HepG2 (cell line): ENCODE results near the gene TP73. TPM values are rescaled to one million over a fixed set of nuclear protein-coding genes. Genes with fewer than 3 reads are reported as not detected.

ENCODE experiments used
- ARNTL ChIP-seq: sonication (generic); formaldehyde crosslinking; IDR thresholded peaks from 2 replicates; pipeline ENCODE4 v1.4.0; 2020; ENCODE audit warnings: mild to moderate bottlenecking, missing genetic modification reagents
- MXI1 ChIP-seq: IDR thresholded peaks from 3 replicates; pipeline ENCODE4 v1.6.1; 2012; ENCODE audit warnings: low read depth, low read length, inconsistent platforms, borderline replicate concordance
- NFIC ChIP-seq: IDR thresholded peaks from 2 replicates; pipeline ENCODE4 v1.6.1; 2012; ENCODE audit warnings: mild to moderate bottlenecking, low read length, inconsistent platforms
- PHF20 ChIP-seq: sonication (generic); formaldehyde crosslinking; IDR thresholded peaks from 2 replicates; pipeline ENCODE4 v1.5.0; 2020; ENCODE audit warnings: mild to moderate bottlenecking, missing genetic modification reagents
- SETDB1 ChIP-seq: sonication (generic); formaldehyde crosslinking; IDR thresholded peaks from 2 replicates; pipeline ENCODE4 v1.5.1; 2020; ENCODE audit warnings: missing genetic modification reagents, mild to moderate bottlenecking, borderline replicate concordance
- ZNF549 ChIP-seq: sonication (generic); formaldehyde crosslinking; IDR thresholded peaks from 2 replicates; pipeline ENCODE4 v1.5.0; 2020; ENCODE audit warnings: missing genetic modification reagents
- polyA plus RNA-seq, 8 experiments: library from polyadenylated mRNA; depleted of rRNA in 3 of 8; stranded (reverse) in 7 of 8; unstranded in 1 of 8; fragments of >200 nt; fragmentation: Illumina TruSeq in 4 of 8; extraction: Trizol in 4 of 8; gene quantifications; 2 replicates each; pipeline versions ENCODE4 v1.2.1 to v1.2.3, GENCODE V29; 2011 to 2016; ENCODE audit warnings: low read depth in 4 of 8, missing spikeins in 1 of 8, mixed read lengths in 1 of 8; ENCODE audit not compliant: insufficient read depth in 1 of 8
- total RNA-seq, 5 experiments: library from RNA; depleted of rRNA; stranded (reverse); fragments of >200 nt; fragmentation: Illumina TruSeq; extraction: Trizol; gene quantifications; 2 replicates each; pipeline ENCODE4 v1.2.3, GENCODE V29; 2016; ENCODE audit warnings: low read depth in 1 of 5
- TF ChIP-seq, protein P1 (sequence below): sonication (generic); formaldehyde crosslinking; IDR thresholded peaks from one replicate; pipeline ENCODE4 v1.5.1; 2020; ENCODE audit warnings: mild to moderate bottlenecking, missing genetic modification reagents; ENCODE audit errors: not compliant biosample characterization
- TF ChIP-seq, protein P2 (sequence below): sonication (generic); formaldehyde crosslinking; IDR thresholded peaks from 2 replicates; pipeline ENCODE4 v1.4.0; 2020; ENCODE audit warnings: missing genetic modification reagents, borderline replicate concordance
- TF ChIP-seq, protein P3 (sequence below): sonication (generic); formaldehyde crosslinking; IDR thresholded peaks from 2 replicates; pipeline ENCODE4 v1.5.0; 2020; ENCODE audit warnings: mild to moderate bottlenecking, missing genetic modification reagents
- TF ChIP-seq, protein P4 (sequence below): sonication (generic); formaldehyde crosslinking; IDR thresholded peaks from 2 replicates; pipeline ENCODE4 v1.8.0; 2023; ENCODE audit warnings: mild to moderate bottlenecking, missing genetic modification reagents
- TF ChIP-seq, protein P5 (sequence below): sonication (generic); formaldehyde crosslinking; IDR thresholded peaks from 2 replicates; pipeline ENCODE4 v1.5.1; 2020; ENCODE audit warnings: missing genetic modification reagents, mild to moderate bottlenecking, borderline replicate concordance

Gene TP73
- total and polyA plus RNA-seq, 2 of the 13 experiments (the other 11 are each of a cell fraction or from before 2014, with no cell fraction given), result 0.49 to 1.1 TPM

DNA sequence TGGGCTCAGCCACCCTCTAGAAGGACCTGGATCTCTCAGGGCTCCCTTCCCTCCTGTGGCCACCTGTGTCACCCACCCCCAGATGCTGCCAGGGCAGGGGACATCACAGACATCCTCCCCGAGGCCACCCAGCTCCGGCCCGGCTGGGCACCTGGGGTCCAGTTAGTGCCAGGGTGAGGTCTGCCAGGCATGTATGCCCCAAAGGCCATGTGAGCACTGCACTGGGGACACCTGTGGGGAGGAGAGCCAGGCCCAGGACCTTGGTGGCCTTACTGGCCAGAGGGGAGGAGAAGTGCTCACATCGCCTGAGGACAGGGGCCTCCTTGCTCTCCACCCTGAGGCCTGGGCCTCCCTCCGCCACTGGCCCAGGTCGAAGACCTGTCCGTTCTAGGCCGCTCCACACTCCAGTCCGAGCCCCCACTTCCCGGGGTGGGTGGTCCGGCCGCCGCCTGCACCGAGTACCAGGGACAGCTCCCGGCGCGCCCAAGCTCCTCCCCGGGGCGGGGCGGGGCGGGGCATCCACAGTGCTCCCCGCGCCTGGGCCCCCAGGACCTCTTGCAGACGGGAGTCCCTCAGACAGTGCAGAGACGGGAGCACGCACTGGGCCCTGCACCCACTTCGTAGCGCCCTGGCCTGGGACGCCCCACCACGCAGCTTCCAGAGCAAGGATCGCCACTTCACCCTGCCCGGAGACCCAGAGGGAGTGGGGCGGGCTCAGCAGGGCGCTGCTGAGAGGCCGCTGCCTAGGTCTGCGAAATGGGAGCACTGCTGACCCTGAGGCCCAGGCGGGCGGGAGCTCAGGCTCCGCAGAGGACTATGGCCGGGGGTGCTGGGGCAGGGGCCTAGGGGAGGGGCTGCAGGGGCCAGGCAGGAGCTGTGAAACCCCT, 65.6 kb downstream of the TP73 start (continued):
- TF ChIP-seq, protein P1, sequence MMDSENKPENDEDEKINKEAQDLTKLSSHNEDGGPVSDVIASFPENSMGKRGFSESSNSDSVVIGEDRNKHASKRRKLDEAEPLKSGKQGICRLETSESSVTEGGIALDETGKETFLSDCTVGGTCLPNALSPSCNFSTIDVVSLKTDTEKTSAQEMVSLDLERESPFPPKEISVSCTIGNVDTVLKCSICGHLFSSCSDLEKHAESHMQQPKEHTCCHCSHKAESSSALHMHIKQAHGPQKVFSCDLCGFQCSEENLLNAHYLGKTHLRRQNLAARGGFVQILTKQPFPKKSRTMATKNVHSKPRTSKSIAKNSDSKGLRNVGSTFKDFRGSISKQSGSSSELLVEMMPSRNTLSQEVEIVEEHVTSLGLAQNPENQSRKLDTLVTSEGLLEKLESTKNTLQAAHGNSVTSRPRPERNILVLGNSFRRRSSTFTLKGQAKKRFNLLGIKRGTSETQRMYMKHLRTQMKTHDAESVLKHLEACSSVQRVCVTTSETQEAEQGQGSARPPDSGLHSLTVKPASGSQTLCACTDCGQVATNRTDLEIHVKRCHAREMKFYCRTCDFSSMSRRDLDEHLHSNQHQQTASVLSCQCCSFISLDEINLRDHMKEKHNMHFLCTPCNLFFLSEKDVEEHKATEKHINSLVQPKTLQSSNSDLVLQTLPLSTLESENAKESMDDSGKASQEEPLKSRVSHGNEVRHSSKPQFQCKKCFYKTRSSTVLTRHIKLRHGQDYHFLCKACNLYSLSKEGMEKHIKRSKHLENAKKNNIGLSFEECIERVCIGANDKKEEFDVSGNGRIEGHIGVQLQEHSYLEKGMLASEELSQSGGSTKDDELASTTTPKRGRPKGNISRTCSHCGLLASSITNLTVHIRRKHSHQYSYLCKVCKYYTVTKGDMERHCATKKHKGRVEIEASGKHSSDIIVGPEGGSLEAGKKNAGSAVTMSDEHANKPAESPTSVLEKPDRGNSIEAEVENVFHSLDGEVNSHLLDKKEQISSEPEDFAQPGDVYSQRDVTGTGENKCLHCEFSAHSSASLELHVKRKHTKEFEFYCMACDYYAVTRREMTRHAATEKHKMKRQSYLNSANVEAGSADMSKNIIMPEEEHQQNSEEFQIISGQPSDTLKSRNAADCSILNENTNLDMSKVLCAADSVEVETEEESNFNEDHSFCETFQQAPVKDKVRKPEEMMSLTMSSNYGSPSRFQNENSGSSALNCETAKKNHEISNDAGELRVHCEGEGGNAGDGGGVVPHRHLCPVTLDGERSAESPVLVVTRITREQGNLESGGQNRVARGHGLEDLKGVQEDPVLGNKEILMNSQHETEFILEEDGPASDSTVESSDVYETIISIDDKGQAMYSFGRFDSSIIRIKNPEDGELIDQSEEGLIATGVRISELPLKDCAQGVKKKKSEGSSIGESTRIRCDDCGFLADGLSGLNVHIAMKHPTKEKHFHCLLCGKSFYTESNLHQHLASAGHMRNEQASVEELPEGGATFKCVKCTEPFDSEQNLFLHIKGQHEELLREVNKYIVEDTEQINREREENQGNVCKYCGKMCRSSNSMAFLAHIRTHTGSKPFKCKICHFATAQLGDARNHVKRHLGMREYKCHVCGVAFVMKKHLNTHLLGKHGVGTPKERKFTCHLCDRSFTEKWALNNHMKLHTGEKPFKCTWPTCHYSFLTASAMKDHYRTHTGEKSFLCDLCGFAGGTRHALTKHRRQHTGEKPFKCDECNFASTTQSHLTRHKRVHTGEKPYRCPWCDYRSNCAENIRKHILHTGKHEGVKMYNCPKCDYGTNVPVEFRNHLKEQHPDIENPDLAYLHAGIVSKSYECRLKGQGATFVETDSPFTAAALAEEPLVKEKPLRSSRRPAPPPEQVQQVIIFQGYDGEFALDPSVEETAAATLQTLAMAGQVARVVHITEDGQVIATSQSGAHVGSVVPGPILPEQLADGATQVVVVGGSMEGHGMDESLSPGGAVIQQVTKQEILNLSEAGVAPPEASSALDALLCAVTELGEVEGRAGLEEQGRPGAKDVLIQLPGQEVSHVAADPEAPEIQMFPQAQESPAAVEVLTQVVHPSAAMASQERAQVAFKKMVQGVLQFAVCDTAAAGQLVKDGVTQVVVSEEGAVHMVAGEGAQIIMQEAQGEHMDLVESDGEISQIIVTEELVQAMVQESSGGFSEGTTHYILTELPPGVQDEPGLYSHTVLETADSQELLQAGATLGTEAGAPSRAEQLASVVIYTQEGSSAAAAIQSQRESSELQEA (CRISPR knock-in tag), result no peak
- TF ChIP-seq ZNF549 (CRISPR knock-in tag) (no peak), SETDB1 (CRISPR knock-in tag) (no peak), NFIC (no peak), PHF20 (0 out of 2 replicates have a peak, but pooled peaks have one; percentile 32), MXI1 (no peak), ARNTL (CRISPR knock-in tag) (no peak)
- TF ChIP-seq, protein P2, sequence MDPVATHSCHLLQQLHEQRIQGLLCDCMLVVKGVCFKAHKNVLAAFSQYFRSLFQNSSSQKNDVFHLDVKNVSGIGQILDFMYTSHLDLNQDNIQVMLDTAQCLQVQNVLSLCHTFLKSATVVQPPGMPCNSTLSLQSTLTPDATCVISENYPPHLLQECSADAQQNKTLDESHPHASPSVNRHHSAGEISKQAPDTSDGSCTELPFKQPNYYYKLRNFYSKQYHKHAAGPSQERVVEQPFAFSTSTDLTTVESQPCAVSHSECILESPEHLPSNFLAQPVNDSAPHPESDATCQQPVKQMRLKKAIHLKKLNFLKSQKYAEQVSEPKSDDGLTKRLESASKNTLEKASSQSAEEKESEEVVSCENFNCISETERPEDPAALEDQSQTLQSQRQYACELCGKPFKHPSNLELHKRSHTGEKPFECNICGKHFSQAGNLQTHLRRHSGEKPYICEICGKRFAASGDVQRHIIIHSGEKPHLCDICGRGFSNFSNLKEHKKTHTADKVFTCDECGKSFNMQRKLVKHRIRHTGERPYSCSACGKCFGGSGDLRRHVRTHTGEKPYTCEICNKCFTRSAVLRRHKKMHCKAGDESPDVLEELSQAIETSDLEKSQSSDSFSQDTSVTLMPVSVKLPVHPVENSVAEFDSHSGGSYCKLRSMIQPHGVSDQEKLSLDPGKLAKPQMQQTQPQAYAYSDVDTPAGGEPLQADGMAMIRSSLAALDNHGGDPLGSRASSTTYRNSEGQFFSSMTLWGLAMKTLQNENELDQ (CRISPR knock-in tag), result no peak
- TF ChIP-seq, protein P3, sequence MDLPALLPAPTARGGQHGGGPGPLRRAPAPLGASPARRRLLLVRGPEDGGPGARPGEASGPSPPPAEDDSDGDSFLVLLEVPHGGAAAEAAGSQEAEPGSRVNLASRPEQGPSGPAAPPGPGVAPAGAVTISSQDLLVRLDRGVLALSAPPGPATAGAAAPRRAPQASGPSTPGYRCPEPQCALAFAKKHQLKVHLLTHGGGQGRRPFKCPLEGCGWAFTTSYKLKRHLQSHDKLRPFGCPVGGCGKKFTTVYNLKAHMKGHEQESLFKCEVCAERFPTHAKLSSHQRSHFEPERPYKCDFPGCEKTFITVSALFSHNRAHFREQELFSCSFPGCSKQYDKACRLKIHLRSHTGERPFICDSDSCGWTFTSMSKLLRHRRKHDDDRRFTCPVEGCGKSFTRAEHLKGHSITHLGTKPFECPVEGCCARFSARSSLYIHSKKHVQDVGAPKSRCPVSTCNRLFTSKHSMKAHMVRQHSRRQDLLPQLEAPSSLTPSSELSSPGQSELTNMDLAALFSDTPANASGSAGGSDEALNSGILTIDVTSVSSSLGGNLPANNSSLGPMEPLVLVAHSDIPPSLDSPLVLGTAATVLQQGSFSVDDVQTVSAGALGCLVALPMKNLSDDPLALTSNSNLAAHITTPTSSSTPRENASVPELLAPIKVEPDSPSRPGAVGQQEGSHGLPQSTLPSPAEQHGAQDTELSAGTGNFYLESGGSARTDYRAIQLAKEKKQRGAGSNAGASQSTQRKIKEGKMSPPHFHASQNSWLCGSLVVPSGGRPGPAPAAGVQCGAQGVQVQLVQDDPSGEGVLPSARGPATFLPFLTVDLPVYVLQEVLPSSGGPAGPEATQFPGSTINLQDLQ (CRISPR knock-in tag), result no peak
- TF ChIP-seq, protein P4, sequence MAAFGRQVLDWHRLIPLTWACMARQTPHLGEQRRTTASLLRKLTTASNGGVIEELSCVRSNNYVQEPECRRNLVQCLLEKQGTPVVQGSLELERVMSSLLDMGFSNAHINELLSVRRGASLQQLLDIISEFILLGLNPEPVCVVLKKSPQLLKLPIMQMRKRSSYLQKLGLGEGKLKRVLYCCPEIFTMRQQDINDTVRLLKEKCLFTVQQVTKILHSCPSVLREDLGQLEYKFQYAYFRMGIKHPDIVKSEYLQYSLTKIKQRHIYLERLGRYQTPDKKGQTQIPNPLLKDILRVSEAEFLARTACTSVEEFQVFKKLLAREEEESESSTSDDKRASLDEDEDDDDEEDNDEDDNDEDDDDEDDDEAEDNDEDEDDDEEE (CRISPR knock-in tag), result peak; percentile 81; the same call in 1 of the 2 replicates
- TF ChIP-seq, protein P5, sequence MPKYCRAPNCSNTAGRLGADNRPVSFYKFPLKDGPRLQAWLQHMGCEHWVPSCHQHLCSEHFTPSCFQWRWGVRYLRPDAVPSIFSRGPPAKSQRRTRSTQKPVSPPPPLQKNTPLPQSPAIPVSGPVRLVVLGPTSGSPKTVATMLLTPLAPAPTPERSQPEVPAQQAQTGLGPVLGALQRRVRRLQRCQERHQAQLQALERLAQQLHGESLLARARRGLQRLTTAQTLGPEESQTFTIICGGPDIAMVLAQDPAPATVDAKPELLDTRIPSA (CRISPR knock-in tag), result no peak
